ENCODE measurements around the gene SYNDIG1. TPM values are rescaled to one million over a fixed set of nuclear protein-coding genes. Genes with fewer than 3 reads are reported as not detected.

Gene SYNDIG1
- total RNA-seq, 1 experiment from 2014 or later: 5.4 TPM

- Histone ChIP-seq H3K79me1 (ENCODE audit: insufficient read depth, low read depth, low read length, poor library complexity, severe bottlenecking) (no peaks in the 10 kb centered on the region), H3K4me2 (ENCODE audit: insufficient read depth, insufficient read length, low read length) (no peak overlapping the region), H3K9ac (ENCODE audit: extremely low read depth, insufficient read length, low read length) (no peak overlapping the region), H3T11ph (ENCODE audit: low read length) (no peak overlapping the region), H3K23me2 (ENCODE audit: insufficient read length, low read depth, low read length, poor library complexity, severe bottlenecking) (no peaks in the 10 kb centered on the region), H2BK15ac (ENCODE audit: low read depth, low read length) (no peak overlapping the region), H2BK120ac (ENCODE audit: low read depth, low read length, poor library complexity, severe bottlenecking) (no peak overlapping the region), H3K9me3 (ENCODE audit: control insufficient read depth, low read depth, low read length) (no peaks in the 10 kb centered on the region), H4K91ac (ENCODE audit: insufficient read length, low read depth, low read length) (no peak overlapping the region), H2BK12ac (ENCODE audit: insufficient read length, low read depth, low read length) (no peak overlapping the region), H3K79me2 (ENCODE audit: insufficient read depth, low read length) (no peaks in the 10 kb centered on the region), H3K4ac (ENCODE audit: low read depth, low read length) (no peak overlapping the region), H3K56ac (ENCODE audit: insufficient read length, low read depth, low read length) (no peak overlapping the region), H2BK5ac (ENCODE audit: insufficient read length, low read length) (no peak overlapping the region), H3K23ac (ENCODE audit: insufficient read length, low read depth, low read length) (no peak overlapping the region), H3K14ac (ENCODE audit: insufficient read depth, low read length) (no peak overlapping the region), H2AK5ac (ENCODE audit: insufficient read length, low read length) (no peak overlapping the region), H3K18ac (ENCODE audit: insufficient read length, low read depth, low read length) (no peak overlapping the region), H2AFZ (ENCODE audit: low read length) (no peak overlapping the region), H3K4me1 (ENCODE audit: insufficient read depth, low read length) (no peaks in the 10 kb centered on the region), H4K20me1 (ENCODE audit: control insufficient read depth, insufficient read depth, insufficient read length) (no peaks in the 10 kb centered on the region), H2BK20ac (ENCODE audit: low read depth, low read length, poor library complexity, severe bottlenecking) (no peak overlapping the region), H4K8ac (replicated peaks; ENCODE audit: insufficient read length, low read depth, low read length) (no peak overlapping the region), H3K27me3 (ENCODE audit: insufficient read depth, low read length) (no peaks in the 10 kb centered on the region), H3K27ac (ENCODE audit: insufficient read length, low read depth, low read length) (no peak overlapping the region), H4K5ac (ENCODE audit: insufficient read length, low read depth, low read length) (no peak overlapping the region)
- peaks cover 0 to 4% of the 10 kb centered on the region in 2 experiments; a peak in 1 of 5 replicates for H3K9me3 Mint-ChIP-seq
- H3K4me1 Mint-ChIP-seq: peaks cover 0 to 6% of the 10 kb centered on the region in 2 experiments; a peak in 2 of 4 replicates
- no peak overlapping the region for H3K4me3 Mint-ChIP-seq
- no peak for DNase-seq
- peaks cover 0 to 11% (median 0%) of the 10 kb centered on the region in 3 experiments; a peak in 3 of 7 replicates for H3K36me3 Mint-ChIP-seq (ENCODE audit: insufficient read depth in 1 of 3, low read depth in 3 of 3)
- no CpG with 5 or more reads among the region's 3 CpGs for WGBS (ENCODE audit: extremely low coverage, insufficient read length, low lambda C conversion rate)
- no peaks in the 10 kb centered on the region for H3K27me3 Mint-ChIP-seq (ENCODE audit: low read depth)
- TF ChIP-seq CTCF (conservative IDR thresholded peaks at IDR 0.05): no peak
- no peak overlapping the region for H3K27ac Mint-ChIP-seq
Observed at GRCh38 chr20:24619212-24619611, 149.8 kb downstream of the SYNDIG1 start.
